ENCODE data around the gene DOCK9. TPM values are rescaled to one million over a fixed set of nuclear protein-coding genes. Genes with fewer than 3 reads are reported as not detected.

Gene DOCK9
- total and polyA plus RNA-seq, 2 donors (not counting 3 experiments of a cell fraction or from before 2014, with no cell fraction given), result 147 to 323 TPM

DNA sequence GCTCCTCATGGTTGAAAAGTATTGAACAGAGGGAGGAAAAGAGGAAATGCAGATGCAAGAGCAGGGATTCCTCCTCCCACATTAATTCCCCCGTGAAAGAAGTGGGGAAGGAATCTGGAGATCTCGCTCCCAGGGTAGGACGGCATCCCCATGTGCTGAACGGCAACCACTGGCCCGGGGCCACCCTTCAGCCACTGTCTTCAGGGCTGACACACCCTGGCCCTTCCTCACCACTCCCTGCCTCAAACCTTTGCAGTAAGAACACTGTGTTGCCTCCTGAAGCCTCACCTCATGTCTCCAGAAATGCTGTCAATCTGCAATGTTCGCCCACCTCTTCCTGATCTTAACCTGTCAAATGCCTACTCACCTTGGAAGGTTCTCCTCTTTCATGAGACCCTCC lies 10.9 kb upstream of the DOCK9 start:
- no TSS peak for BruUV-seq (replicated peaks)
- Histone ChIP-seq H3K79me2 (ENCODE audit: control insufficient read depth, insufficient read depth, low read length) (peaks cover 3% of the 10 kb centered on the region), H3K4me2 (ENCODE audit: insufficient read depth, low read length) (no peak overlapping the region), H3K27ac (ENCODE audit: insufficient read depth, low read depth, low read length) (no peak overlapping the region), H3K9me1 (replicated peaks; ENCODE audit: control insufficient read depth, extremely low read depth, insufficient read depth, low read length) (no peaks in the 10 kb centered on the region), H3K36me3 (ENCODE audit: control insufficient read depth in 2 of 2, extremely low read depth in 1 of 2, insufficient read depth in 2 of 2, low read length in 2 of 2) (peaks cover 0 to 2% of the 10 kb centered on the region in 2 experiments), H3K9ac (replicated peaks; ENCODE audit: extremely low read depth, insufficient read depth, low read length) (no peak overlapping the region), H3K27me3 (ENCODE audit: control insufficient read depth in 2 of 2, insufficient read depth in 2 of 2, low read length in 2 of 2) (no peaks in the 10 kb centered on the region), H3K4me1 (ENCODE audit: control insufficient read depth, extremely low read depth, insufficient read depth, low read length) (peaks cover 5% of the 10 kb centered on the region), H2AFZ (ENCODE audit: low read depth, low read length) (no peak overlapping the region), H3K9me3 (replicated peaks; ENCODE audit: control insufficient read depth, insufficient read depth, low read length) (no peaks in the 10 kb centered on the region), H3K4me3 (replicated peaks in 1 of 3; ENCODE audit: insufficient read depth in 1 of 3, low read depth in 1 of 3, low read length in 3 of 3) (no peak overlapping the region), H4K20me1 (replicated peaks; ENCODE audit: control insufficient read depth, extremely low read depth, insufficient read depth, low read length) (no peaks in the 10 kb centered on the region)
- POLR2A ChIA-PET, result interaction anchor here (1.2 kb wide), 1 partner anchor 11 kb away, joined by 3 read pairs; the partner anchor contains the start of gene DOCK9
- dilution Hi-C loops (cut with MboI; ENCODE audit: extremely low pct_ligation_motif_present, low sequenced_read_pairs), result no loop called here
- no peak for DNase-seq (ENCODE audit: low read depth, low spot score)
- FAIRE-seq, result no peak
- CTCF ChIA-PET, result interaction anchor here (1.6 kb wide), 1 partner anchor 11 kb away, joined by 5 read pairs; the partner anchor contains the start of gene DOCK9
- intact Hi-C loops (cut with micrococcal nuclease), result no loop called here
- TF ChIP-seq, protein P1, sequence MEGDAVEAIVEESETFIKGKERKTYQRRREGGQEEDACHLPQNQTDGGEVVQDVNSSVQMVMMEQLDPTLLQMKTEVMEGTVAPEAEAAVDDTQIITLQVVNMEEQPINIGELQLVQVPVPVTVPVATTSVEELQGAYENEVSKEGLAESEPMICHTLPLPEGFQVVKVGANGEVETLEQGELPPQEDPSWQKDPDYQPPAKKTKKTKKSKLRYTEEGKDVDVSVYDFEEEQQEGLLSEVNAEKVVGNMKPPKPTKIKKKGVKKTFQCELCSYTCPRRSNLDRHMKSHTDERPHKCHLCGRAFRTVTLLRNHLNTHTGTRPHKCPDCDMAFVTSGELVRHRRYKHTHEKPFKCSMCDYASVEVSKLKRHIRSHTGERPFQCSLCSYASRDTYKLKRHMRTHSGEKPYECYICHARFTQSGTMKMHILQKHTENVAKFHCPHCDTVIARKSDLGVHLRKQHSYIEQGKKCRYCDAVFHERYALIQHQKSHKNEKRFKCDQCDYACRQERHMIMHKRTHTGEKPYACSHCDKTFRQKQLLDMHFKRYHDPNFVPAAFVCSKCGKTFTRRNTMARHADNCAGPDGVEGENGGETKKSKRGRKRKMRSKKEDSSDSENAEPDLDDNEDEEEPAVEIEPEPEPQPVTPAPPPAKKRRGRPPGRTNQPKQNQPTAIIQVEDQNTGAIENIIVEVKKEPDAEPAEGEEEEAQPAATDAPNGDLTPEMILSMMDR (IDR thresholded peaks at IDR 0.05; ENCODE audit: extremely low read depth in 1 of 2, insufficient read depth in 1 of 2, low read depth in 1 of 2, low read length in 2 of 2), result no peak
- TF ChIP-seq GATA2 (IDR thresholded peaks at IDR 0.05; ENCODE audit: insufficient read depth, insufficient read length, low read depth, low read length) (no peak), FOS (IDR thresholded peaks at IDR 0.05; ENCODE audit: borderline replicate concordance, insufficient read depth, low read length) (no peak), JUN (IDR thresholded peaks at IDR 0.05; ENCODE audit: borderline replicate concordance, insufficient read depth, insufficient read length, low read depth) (no peak), MYC (IDR thresholded peaks at IDR 0.05; ENCODE audit: low read depth, low read length) (no peak), EZH2 (IDR thresholded peaks at IDR 0.05; ENCODE audit: borderline replicate concordance, low read depth, low read length, severe bottlenecking) (no peak), POLR2A (IDR thresholded peaks at IDR 0.05; ENCODE audit: low read depth, low read length) (no peak), POLR2AphosphoS5 (IDR thresholded peaks at IDR 0.05; ENCODE audit: insufficient read depth, low read depth, low read length) (no peak)
- TF ChIP-seq, protein P2, sequence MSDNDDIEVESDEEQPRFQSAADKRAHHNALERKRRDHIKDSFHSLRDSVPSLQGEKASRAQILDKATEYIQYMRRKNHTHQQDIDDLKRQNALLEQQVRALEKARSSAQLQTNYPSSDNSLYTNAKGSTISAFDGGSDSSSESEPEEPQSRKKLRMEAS (IDR thresholded peaks at IDR 0.05; ENCODE audit: insufficient read depth, insufficient read length), result no peak

All from endothelial cell of umbilical vein (primary cell).